NB4 (cell line): Measurements from ENCODE around the gene FHIT.

ENCODE experiments used
- DNase-seq: peaks from one replicate; pipeline ENCODE4 v3.0.0; 2010; ENCODE audit warnings: low read depth
- H3K4me3 ChIP-seq: one replicate; pipeline ENCODE4 v1.5.1; 2011; ENCODE audit warnings: mild to moderate bottlenecking, low read depth, low read length, moderate library complexity
- MYC ChIP-seq: IDR thresholded peaks from 2 replicates; pipeline ENCODE4 v1.6.1; 2011; ENCODE audit warnings: low read depth, low read length
- POLR2A ChIP-seq: IDR thresholded peaks from 2 replicates; pipeline ENCODE4 v1.6.1; 2011; ENCODE audit warnings: mild to moderate bottlenecking; ENCODE audit not compliant: insufficient read length; ENCODE audit errors: extremely low read depth
- TF ChIP-seq, protein P1 (sequence below): IDR thresholded peaks from 2 replicates; pipeline ENCODE4 v1.6.1; 2011; ENCODE audit warnings: low read depth, low read length
- TF ChIP-seq, protein P2 (sequence below): IDR thresholded peaks from one replicate; pipeline ENCODE4 v1.5.1; 2012; ENCODE audit warnings: low read depth, low read length

Gene FHIT

DNA sequence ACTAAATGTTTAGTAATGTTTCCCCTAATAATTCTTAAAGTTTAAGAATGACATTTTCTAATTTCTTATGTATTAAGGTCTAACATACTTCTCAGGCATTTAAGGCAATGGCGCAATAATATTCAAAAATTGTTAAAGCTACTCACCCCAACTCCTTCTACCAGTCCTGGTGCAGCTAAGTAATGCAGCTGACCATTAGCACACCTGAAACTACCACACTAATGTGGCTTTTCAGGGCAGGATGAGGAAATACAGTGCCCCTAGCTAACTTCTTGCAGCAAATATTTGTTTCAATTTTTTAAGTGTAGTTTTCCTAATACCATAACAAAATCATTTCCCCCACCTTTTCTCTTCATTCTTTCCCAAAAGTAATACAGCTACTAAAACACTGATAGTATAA, 827.7 kb downstream of the FHIT start:
- TF ChIP-seq POLR2A (no peak), MYC (no peak)
- TF ChIP-seq, protein P1, sequence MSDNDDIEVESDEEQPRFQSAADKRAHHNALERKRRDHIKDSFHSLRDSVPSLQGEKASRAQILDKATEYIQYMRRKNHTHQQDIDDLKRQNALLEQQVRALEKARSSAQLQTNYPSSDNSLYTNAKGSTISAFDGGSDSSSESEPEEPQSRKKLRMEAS = no peak
- TF ChIP-seq, protein P2, sequence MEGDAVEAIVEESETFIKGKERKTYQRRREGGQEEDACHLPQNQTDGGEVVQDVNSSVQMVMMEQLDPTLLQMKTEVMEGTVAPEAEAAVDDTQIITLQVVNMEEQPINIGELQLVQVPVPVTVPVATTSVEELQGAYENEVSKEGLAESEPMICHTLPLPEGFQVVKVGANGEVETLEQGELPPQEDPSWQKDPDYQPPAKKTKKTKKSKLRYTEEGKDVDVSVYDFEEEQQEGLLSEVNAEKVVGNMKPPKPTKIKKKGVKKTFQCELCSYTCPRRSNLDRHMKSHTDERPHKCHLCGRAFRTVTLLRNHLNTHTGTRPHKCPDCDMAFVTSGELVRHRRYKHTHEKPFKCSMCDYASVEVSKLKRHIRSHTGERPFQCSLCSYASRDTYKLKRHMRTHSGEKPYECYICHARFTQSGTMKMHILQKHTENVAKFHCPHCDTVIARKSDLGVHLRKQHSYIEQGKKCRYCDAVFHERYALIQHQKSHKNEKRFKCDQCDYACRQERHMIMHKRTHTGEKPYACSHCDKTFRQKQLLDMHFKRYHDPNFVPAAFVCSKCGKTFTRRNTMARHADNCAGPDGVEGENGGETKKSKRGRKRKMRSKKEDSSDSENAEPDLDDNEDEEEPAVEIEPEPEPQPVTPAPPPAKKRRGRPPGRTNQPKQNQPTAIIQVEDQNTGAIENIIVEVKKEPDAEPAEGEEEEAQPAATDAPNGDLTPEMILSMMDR = no peak
- DNase-seq = no peak

DNA sequence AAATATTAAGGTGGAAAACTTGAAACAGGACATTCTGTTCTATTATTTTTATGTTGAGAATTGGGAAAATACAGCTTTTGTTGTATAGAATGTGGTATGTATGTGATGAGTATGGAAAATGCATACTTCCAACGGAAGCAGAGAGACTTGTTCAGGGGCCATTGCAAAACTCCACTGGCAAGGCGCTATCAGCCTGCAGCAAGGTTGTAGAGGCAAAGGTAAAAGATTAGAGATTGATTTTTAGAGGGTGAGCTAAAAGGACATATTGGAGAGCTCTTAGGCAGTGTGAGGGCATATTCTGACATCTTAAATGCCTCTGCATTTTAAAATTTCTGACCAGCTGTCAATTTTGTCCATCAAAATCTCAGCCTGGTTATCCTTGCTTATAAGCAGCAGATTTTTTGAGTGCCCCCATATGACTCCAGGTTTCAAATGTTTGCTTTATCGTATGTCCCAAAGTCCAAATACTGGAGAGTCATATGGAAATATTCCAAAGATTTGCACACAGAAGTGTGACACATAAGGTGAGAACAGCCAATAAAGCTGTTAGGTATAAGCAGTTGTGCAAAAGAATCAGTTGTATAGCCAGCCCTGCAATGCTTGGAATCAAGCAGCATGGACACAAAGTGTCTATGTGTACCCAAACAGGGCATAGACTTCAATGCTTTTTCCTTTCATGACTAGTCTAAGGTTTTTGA, 829.4 kb downstream of the FHIT start:
- no peak for TF ChIP-seq POLR2A
- TF ChIP-seq, protein P2 = no peak
- no peak for TF ChIP-seq MYC
- TF ChIP-seq, protein P1 = no peak
- H3K4me3 ChIP-seq = no peak overlapping the region
- DNase-seq = no peak

More for the DNA sequence above, 827.7 kb downstream of the FHIT start:
- no peak overlapping the region for H3K4me3 ChIP-seq

DNA sequence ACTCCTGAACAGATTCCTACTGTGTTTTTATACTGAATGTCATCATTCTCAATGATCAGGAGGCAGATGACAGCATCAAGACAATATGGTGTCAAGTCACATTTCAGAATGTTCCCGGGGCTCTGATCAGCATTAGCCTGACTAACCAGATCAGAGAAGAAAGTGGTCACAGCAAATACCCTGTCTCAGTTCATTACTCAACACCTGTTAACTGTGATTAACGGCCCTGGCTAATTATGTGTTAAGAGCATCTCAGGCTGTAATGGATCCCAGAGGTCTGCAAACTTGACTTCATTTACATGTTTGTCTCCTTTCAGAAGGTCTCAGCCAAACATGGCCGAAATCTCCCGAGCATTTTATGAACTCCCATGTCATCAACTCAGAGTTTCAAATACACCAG, 833.7 kb downstream of the FHIT start:
- no peak for DNase-seq
- no peak overlapping the region for H3K4me3 ChIP-seq
- TF ChIP-seq POLR2A (no peak), MYC (no peak)

DNA sequence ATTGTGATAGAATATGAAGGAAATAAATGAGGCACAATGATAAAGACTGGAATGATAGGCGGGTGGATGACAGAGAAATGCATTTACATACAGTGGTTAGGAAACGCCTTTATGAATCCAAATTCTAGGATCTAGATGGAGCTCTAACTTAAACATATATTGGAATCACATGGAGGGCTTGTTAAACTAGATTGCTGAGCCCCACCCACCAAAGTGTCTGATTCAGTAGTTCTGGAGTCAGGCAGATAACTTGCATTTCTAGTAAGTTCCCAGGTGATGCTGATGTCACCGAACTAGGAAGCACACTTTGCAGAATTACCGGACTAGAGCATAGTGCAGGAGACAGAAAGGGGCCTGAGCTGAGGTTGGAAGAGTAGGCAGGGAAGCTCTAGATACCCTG, 837.2 kb downstream of the FHIT start:
- no peak for DNase-seq
- TF ChIP-seq MYC (no peak), POLR2A (no peak)
- TF ChIP-seq, protein P1 = no peak
- TF ChIP-seq, protein P2 = no peak
- H3K4me3 ChIP-seq = no peak overlapping the region

DNA sequence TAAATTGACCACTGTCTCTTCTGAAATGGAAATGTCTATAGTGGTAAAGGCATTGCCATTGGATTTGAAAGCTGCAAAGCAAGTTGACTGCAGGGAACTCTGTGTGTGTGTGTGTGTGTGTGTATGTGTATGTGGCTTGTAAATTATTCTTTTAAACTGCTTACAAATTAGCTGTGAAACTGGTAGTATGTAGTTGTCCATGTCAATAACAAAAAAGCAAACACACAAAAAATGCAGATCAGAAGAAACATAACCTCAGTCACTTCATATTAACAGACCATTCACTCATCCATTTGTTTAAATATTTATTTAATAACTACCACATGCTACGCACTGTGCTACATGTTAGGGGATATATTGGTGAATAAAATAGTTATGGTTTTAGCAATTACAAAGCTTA, 837.7 kb downstream of the FHIT start:
- no peak overlapping the region for H3K4me3 ChIP-seq
- TF ChIP-seq, protein P1 = no peak
- no peak for TF ChIP-seq MYC
- no peak for TF ChIP-seq POLR2A
- no peak for DNase-seq

DNA sequence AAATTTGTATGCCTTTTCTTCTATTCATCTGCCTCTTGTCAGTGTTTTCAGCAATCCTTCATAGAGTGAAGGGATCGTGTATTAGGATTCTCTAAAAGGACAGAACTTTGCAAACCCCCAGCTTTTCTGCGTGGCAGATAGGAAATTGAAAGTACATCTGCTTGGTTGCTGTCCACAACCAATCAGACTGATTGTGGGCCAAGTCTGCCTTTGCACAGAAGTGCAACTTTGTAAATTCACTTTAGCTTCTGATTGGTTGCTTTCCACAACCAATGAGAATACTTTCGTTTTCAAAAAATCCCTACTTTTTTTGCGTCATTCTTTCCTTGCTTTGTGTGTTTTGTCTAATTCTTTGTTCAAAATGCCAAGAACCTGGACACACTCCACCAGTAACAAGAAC, 847.4 kb downstream of the FHIT start:
- no peak overlapping the region for H3K4me3 ChIP-seq
- DNase-seq = no peak
- TF ChIP-seq POLR2A (no peak), MYC (no peak)
- TF ChIP-seq, protein P1 = no peak
- TF ChIP-seq, protein P2 = no peak
